Measurements from ENCODE around the gene GTF3C5.

DNA sequence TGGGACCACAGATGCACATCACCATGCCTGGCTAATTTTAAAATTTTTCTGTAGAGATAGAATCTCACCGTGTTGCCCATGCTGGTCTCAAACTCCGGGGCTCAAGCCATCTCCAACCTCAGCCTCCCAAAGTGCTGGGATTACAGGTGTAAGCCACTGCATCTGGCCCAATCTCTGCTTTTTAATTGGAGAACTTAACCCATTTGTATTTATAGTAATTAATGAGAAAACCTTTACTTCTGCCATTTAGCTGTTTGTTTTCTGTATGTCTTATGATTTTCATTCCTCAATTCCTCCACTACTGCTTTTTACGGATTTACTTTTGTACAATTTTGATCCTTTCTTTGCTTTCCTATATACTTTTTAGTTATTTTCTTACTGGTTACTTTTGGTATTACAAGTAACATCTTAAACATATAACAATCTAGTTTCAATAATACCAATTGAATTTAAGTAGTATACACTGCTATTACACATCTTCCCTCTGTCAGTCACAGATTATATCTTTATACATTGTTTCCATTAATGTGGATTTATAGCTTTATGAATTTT is 64.1 kb downstream of the GTF3C5 start:
- TF ChIP-seq, protein P1, sequence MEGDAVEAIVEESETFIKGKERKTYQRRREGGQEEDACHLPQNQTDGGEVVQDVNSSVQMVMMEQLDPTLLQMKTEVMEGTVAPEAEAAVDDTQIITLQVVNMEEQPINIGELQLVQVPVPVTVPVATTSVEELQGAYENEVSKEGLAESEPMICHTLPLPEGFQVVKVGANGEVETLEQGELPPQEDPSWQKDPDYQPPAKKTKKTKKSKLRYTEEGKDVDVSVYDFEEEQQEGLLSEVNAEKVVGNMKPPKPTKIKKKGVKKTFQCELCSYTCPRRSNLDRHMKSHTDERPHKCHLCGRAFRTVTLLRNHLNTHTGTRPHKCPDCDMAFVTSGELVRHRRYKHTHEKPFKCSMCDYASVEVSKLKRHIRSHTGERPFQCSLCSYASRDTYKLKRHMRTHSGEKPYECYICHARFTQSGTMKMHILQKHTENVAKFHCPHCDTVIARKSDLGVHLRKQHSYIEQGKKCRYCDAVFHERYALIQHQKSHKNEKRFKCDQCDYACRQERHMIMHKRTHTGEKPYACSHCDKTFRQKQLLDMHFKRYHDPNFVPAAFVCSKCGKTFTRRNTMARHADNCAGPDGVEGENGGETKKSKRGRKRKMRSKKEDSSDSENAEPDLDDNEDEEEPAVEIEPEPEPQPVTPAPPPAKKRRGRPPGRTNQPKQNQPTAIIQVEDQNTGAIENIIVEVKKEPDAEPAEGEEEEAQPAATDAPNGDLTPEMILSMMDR (IDR thresholded peaks at IDR 0.05; ENCODE audit: poor library complexity, severe bottlenecking), result no peak
- no peak for TF ChIP-seq MXI1 (conservative IDR thresholded peaks at IDR 0.05; ENCODE audit: poor library complexity, severe bottlenecking)

All from neural cell (in vitro differentiated cells).